Left forelimb (tissue), 1 donor: ENCODE results near the gene UBTFL1.
"Not testable (repeated sequence)": the region's sequence is repeated elsewhere in the genome, so short reads cannot be mapped to it uniquely, and the experiment has no call there.

ENCODE experiments used
- DNase-seq: peaks from one replicate; pipeline ENCODE4 v3.0.0-alpha.2; 2018; ENCODE audit warnings: low spot score

The UBTFL1 gene

GRCh38 chr11:90085650-90086049, at the start of gene UBTFL1:
Gene UBTFL1 (plus strand): TSS chr11:90085950. CDS start chr11:90085950, 0 bp downstream.
- not testable (repeated sequence) for DNase-seq

GRCh38 chr11:90051591-90052209, 34.0 kb upstream of the UBTFL1 start:
- DNase-seq: not testable (repeated sequence)

GRCh38 chr11:90052311-90052710, 33.4 kb upstream of the UBTFL1 start:
- DNase-seq: not testable (repeated sequence)

GRCh38 chr11:90053545-90053944, 32.2 kb upstream of the UBTFL1 start:
- DNase-seq: not testable (repeated sequence)

DNA sequence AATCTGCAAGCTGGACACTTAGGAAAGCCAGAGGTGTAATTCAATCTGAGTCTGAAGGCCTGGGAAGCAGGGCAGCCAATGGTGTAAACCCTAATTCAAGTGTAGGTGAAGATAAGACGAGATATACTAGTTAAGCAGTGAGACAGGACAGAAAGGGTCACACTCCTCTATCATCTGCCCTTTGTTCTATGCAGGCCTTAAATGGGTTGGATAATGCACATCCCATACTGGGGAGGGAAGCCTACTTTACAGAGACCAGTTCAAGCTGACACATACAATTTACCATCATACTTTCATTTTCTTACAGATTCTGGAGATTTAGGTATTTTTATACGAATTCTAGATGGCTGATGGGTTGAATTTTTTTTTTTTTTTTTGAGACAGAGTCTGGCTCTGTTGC, 3.0 kb downstream of the UBTFL1 start:
- DNase-seq: not testable (repeated sequence)

GRCh38 chr11:90095230-90095924, 9.6 kb downstream of the UBTFL1 start:
- not testable (repeated sequence) for DNase-seq

- not testable (repeated sequence) for DNase-seq
Measured at GRCh38 chr11:90098261-90098660, 12.5 kb downstream of the UBTFL1 start.

GRCh38 chr11:90100431-90100830, 14.7 kb downstream of the UBTFL1 start:
- DNase-seq: no peak

DNA sequence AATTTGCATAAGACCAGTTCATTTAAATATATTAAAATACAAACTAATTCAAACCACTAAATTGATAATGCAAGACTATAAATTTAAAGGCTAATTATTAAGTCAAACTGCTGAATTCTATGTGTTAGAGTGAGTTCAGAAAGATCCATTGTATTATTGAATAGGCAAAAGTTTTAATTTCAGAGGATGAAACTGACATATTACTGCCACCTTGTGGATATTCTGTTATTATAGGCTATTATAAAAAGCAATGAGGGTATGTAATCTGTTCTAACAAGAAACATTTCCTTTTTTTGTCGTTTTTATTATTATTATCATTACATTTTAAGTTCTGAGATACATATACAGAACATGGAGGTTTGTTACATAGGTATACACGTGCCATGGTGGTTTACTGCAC, 27.8 kb downstream of the UBTFL1 start:
- no peak for DNase-seq

- no peak for DNase-seq
Measured at GRCh38 chr11:90120191-90120590, 34.4 kb downstream of the UBTFL1 start.

- DNase-seq: no peak
Measured at GRCh38 chr11:90124371-90124770, 38.6 kb downstream of the UBTFL1 start.

- no peak for DNase-seq
Measured at GRCh38 chr11:90124946-90125345, 39.2 kb downstream of the UBTFL1 start.

DNA sequence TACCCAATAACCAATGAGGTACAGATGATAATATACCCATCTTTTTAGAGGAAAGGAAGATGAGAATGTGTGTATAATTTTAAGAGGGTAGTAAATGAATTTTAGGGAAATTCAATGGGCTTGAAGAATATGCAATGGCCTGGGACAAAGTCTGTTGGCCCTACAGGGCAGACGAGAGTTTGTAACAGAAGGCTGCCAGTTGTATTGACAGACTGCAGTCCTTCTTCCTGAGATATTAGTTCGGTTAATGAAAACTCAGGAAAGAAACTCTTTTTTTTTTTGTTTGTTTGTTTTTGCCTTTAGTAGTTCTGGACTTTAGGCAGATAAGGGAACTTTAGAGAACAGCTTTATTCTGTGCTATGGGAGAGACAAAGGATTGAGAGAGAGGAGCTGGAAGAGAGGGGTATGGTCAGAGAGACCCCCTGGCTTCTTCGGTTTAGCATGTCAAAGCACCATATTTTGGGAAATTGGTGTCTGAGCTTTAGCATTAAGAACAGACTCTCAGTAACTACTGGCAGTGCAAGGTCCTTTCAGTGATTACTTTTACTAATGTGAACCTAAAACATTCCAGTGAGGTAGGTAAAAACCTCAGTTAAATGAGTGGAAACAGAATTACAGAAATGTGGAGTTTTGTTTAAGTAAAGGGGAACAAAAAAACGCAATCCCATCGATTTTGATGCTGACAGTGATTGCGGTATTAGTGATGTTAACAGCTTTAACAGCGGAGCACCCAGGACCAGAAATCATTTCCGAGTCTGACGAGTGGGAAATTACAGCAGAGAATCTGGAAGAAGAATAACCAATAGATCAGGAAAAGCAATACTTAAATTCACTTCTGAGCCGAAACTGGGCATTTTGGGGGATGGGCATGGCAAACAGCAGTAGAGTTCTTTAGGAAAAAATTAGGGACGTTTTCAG, 48.1 kb downstream of the UBTFL1 start:
- no peak for DNase-seq

- DNase-seq: peak; percentile 78
Measured at GRCh38 chr11:90134478-90135003, 48.8 kb downstream of the UBTFL1 start, which contains the start of gene NAALAD2. Gene NAALAD2 (plus strand): TSS chr11:90134663. CDS start chr11:90134759, 96 bp downstream.

DNA sequence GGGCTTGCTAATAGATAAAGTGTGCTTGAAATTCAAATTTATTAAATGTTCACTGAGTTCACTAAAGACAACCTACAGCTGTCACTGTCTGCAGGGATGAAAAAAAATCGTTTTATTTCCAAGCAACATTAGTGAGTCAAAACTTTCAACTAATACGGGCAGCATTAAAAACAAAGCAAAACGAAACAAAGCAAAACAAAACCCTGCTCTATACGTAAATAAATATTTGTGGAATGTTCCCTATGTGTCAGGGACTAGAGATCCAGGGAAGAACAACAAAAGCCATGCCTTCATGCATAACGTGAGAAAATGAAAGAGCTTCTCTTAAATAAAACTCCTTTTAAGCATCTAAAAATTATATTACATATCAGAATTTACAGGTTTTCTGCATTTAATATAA, 49.3 kb downstream of the UBTFL1 start:
- no peak for DNase-seq
